Upper lobe of right lung (tissue), 1 donor: ENCODE data around the gene NACAD. TPM values are rescaled to one million over a fixed set of nuclear protein-coding genes. Genes with fewer than 3 reads are reported as not detected.

Experiments
- ATAC-seq: fragments of 200-7000 bp; cut with Tn5 transposase; one replicate; pipeline ENCODE4 v1.9.1; 2020; ENCODE audit warnings: mild to moderate bottlenecking, moderate library complexity
- DNase-seq: peaks from one replicate; pipeline ENCODE4 v3.0.0-alpha.2; 2020
- H3K27ac ChIP-seq: fragments of 200-600 bp; one replicate; pipeline ENCODE4 v1.8.0; 2022
- H3K27me3 ChIP-seq: fragments of 200-600 bp; one replicate; pipeline ENCODE4 v1.8.0; 2022; ENCODE audit warnings: mild to moderate bottlenecking
- H3K36me3 ChIP-seq: fragments of 200-600 bp; one replicate; pipeline ENCODE4 v1.8.0; 2022
- H3K4me1 ChIP-seq: fragments of 200-600 bp; one replicate; pipeline ENCODE4 v1.8.0; 2022
- H3K4me3 ChIP-seq: fragments of 200-600 bp; one replicate; pipeline ENCODE4 v1.8.0; 2022; ENCODE audit warnings: mild to moderate bottlenecking
- H3K9me3 ChIP-seq: fragments of 200-600 bp; one replicate; pipeline ENCODE4 v1.8.0; 2022
- CTCF ChIP-seq: fragments of 200-600 bp; IDR thresholded peaks from one replicate; pipeline ENCODE4 v1.8.0; 2022; ENCODE audit warnings: antibody characterized with exemption
- intact Hi-C: fragments of 100-400 bp; cut with DNase I; formaldehyde crosslinking; loops from one replicate; pipeline ENCODE4 v1.11.0; 2022
- long read RNA-seq: library from polyadenylated mRNA; unstranded; transcript quantifications from one replicate; pipeline ENCODE4 v2.0.0, GENCODE V29; 2021
- total RNA-seq: library from RNA; stranded (reverse); fragmentation: NEBNext Ultra II Directional; extraction: Animal tissue kit (Norgen Biotek cat#: 25700); gene quantifications from one replicate; pipeline ENCODE4 v1.2.1, GENCODE V29; 2021
- donor health status: DM: no; HTN: yes; CAD: no; lungs with severe emphysema.

NACAD gene
- total RNA-seq: 2.3 TPM
- long read RNA-seq, partial matches to known transcripts: 3 of 3 reads
- long read RNA-seq, other reads (novel, unspliced or antisense): 0 of 3 reads

- Histone ChIP-seq H3K4me3 (peak within 1 kb of the TSS; percentile 57), H3K4me1 (no peaks in the 10 kb centered on the region), H3K27ac (peak within 1 kb of the TSS; percentile 11), H3K36me3 (no peaks in the 10 kb centered on the region), H3K9me3 (no peaks in the 10 kb centered on the region), H3K27me3 (no peaks in the 10 kb centered on the region)
- intact Hi-C loops: no loop called here
- no peak for TF ChIP-seq CTCF
- ATAC-seq (peak; percentile 77), DNase-seq (peak; percentile 68)
Measured at GRCh38 chr7:45088821-45089340, at the start of gene NACAD. Gene NACAD (minus strand): TSS chr7:45088969. CDS start chr7:45088894, 75 bp downstream.

- ATAC-seq: peak; percentile 87
- no peak overlapping the region for H3K4me3 ChIP-seq
- H3K27ac ChIP-seq: no peak overlapping the region
- no peaks in the 10 kb centered on the region for H3K36me3 ChIP-seq
- no peak for DNase-seq
- no peaks in the 10 kb centered on the region for H3K9me3 ChIP-seq
- H3K27me3 ChIP-seq: no peaks in the 10 kb centered on the region
- intact Hi-C loops: no loop called here
- peak; percentile 92 for TF ChIP-seq CTCF
- no peaks in the 10 kb centered on the region for H3K4me1 ChIP-seq
Measured at GRCh38 chr7:45136106-45137060, 47.6 kb upstream of the NACAD start.

- no peak for TF ChIP-seq CTCF
- Histone ChIP-seq H3K36me3 (no peaks in the 10 kb centered on the region), H3K27ac (no peak overlapping the region), H3K9me3 (no peaks in the 10 kb centered on the region), H3K4me3 (no peak overlapping the region), H3K4me1 (no peaks in the 10 kb centered on the region), H3K27me3 (no peaks in the 10 kb centered on the region)
- ATAC-seq (no peak), DNase-seq (no peak)
- intact Hi-C loops: no loop called here
Measured at GRCh38 chr7:45133877-45134276, 45.1 kb upstream of the NACAD start.

GRCh38 chr7:45133352-45133751 is 44.6 kb upstream of the NACAD start:
- no peaks in the 10 kb centered on the region for H3K4me1 ChIP-seq
- no peaks in the 10 kb centered on the region for H3K27me3 ChIP-seq
- DNase-seq: no peak
- H3K4me3 ChIP-seq: no peak overlapping the region
- intact Hi-C loops: no loop called here
- H3K36me3 ChIP-seq: no peaks in the 10 kb centered on the region
- no peak overlapping the region for H3K27ac ChIP-seq
- H3K9me3 ChIP-seq: no peaks in the 10 kb centered on the region
- no peak for TF ChIP-seq CTCF
- no peak for ATAC-seq

GRCh38 chr7:45132708-45133320 is 44.0 kb upstream of the NACAD start:
- no peak for TF ChIP-seq CTCF

More at GRCh38 chr7:45132708-45133320, 44.0 kb upstream of the NACAD start:
- DNase-seq (no peak), ATAC-seq (no peak)
- Histone ChIP-seq H3K27me3 (no peaks in the 10 kb centered on the region), H3K27ac (no peak overlapping the region), H3K9me3 (no peaks in the 10 kb centered on the region), H3K4me1 (no peaks in the 10 kb centered on the region), H3K36me3 (no peaks in the 10 kb centered on the region), H3K4me3 (no peak overlapping the region)
- intact Hi-C loops: no loop called here
